Body of pancreas (tissue), 4 donors: ENCODE measurements around the gene ZNF318. TPM values are rescaled to one million over a fixed set of nuclear protein-coding genes. Genes with fewer than 3 reads are reported as not detected.

Experiments used
- ATAC-seq: fragments of 150-250 bp; one replicate; pipeline ENCODE4 v1.9.1; 2016
- DNase-seq, 4 donors: peaks; one replicate each; pipeline ENCODE4 v3.0.0-alpha.2; 2019
- H3K27ac ChIP-seq, 4 donors: fragments of 200-600 bp; sonication (generic); 1 replicate in 3 of 4; 2 replicates in 1 of 4; pipeline versions ENCODE4 v1.5.1 to v1.6.1; 2016 to 2019; ENCODE audit warnings: mild to moderate bottlenecking in 1 of 4, mixed read lengths in 1 of 4, moderate library complexity in 1 of 4
- H3K27me3 ChIP-seq, 2 donors: fragments of 200-600 bp; sonication (generic); one replicate each; pipeline ENCODE4 v1.6.0; 2016; ENCODE audit warnings: mild to moderate bottlenecking in 1 of 2
- H3K36me3 ChIP-seq, 2 donors: fragments of 200-600 bp; sonication (generic); replicated peaks in 1 of 2; 2 replicates each; pipeline ENCODE4 v1.5.1; 2016; ENCODE audit warnings: low read depth in 2 of 2; ENCODE audit not compliant: insufficient read depth in 1 of 2
- H3K4me1 ChIP-seq: fragments of 200-600 bp; sonication (generic); one replicate; pipeline ENCODE4 v1.6.0; 2016
- H3K4me3 ChIP-seq, 2 donors: fragments of 200-600 bp; sonication (generic); 1 replicate in 1 of 2; 2 replicates in 1 of 2; pipeline ENCODE4 v1.5.1; 2016 to 2019
- H3K9me3 ChIP-seq, 3 donors: fragments of 200-600 bp; sonication (generic); 1 replicate in 2 of 3; 2 replicates in 1 of 3; pipeline ENCODE4 v1.5.1; 2016
- POLR2A ChIP-seq, 3 donors: fragments of 450-650 bp; IDR thresholded peaks; one replicate each; pipeline ENCODE4 v1.6.1; 2016; ENCODE audit warnings: antibody characterized with exemption in 3 of 3, mild to moderate bottlenecking in 2 of 3
- WGBS, 2 donors: methylation state at CpG; one replicate each; pipeline ENCODE4 v1.1.5; 2017; 5-methylcytosine and 5-hydroxymethylcytosine counted together
- intact Hi-C: fragments of 100-400 bp; cut with DNase I; formaldehyde crosslinking; loops from one replicate; pipeline ENCODE4 v1.15.1; 2023
- total RNA-seq, 2 donors: library from RNA; depleted of rRNA; stranded (reverse); fragments of >200 nt; gene quantifications; one replicate each; pipeline ENCODE4 v1.1.0, GENCODE V29; 2016
- TF ChIP-seq, protein P1 (sequence below), 7 experiments: fragments of 450-650 bp in 4 of 7; fragments of 200-600 bp in 3 of 7; sonication (generic) in 3 of 7; IDR thresholded peaks; one replicate each; pipeline ENCODE4 v1.5.1; 2016 to 2019; ENCODE audit warnings: antibody characterized with exemption in 7 of 7

The ZNF318 gene
- total RNA-seq, 2 donors from 2014 or later = 14.0 to 14.5 TPM

GRCh38 chr6:43313813-43314212 is 55.6 kb downstream of the ZNF318 start:
- Histone ChIP-seq H3K4me1 (peaks cover 5% of the 10 kb centered on the region), H3K36me3 (no peaks in the 10 kb centered on the region), H3K27ac (no peak overlapping the region), H3K4me3 (no peak overlapping the region), H3K27me3 (no peaks in the 10 kb centered on the region), H3K9me3 (no peaks in the 10 kb centered on the region)
- TF ChIP-seq, protein P1, sequence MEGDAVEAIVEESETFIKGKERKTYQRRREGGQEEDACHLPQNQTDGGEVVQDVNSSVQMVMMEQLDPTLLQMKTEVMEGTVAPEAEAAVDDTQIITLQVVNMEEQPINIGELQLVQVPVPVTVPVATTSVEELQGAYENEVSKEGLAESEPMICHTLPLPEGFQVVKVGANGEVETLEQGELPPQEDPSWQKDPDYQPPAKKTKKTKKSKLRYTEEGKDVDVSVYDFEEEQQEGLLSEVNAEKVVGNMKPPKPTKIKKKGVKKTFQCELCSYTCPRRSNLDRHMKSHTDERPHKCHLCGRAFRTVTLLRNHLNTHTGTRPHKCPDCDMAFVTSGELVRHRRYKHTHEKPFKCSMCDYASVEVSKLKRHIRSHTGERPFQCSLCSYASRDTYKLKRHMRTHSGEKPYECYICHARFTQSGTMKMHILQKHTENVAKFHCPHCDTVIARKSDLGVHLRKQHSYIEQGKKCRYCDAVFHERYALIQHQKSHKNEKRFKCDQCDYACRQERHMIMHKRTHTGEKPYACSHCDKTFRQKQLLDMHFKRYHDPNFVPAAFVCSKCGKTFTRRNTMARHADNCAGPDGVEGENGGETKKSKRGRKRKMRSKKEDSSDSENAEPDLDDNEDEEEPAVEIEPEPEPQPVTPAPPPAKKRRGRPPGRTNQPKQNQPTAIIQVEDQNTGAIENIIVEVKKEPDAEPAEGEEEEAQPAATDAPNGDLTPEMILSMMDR (IDR thresholded peaks at IDR 0.05) = no peak
- no peak for TF ChIP-seq POLR2A (IDR thresholded peaks at IDR 0.05)
- WGBS, 2 donors = 93 to 100% methylated on average over 1 of the region's 1 CpG
- ATAC-seq (no peak), DNase-seq (no peak)
- intact Hi-C loops = no loop called here

- DNase-seq = no peak
These were observed 57.8 kb downstream of the ZNF318 start for GRCh38 chr6:43311666-43312065.

GRCh38 chr6:43310624-43311023 is 58.8 kb downstream of the ZNF318 start:
- Histone ChIP-seq H3K27me3 (no peaks in the 10 kb centered on the region), H3K36me3 (no peaks in the 10 kb centered on the region), H3K4me3 (no peak overlapping the region), H3K27ac (no peak overlapping the region), H3K4me1 (peaks cover 14% of the 10 kb centered on the region), H3K9me3 (no peaks in the 10 kb centered on the region)
- TF ChIP-seq POLR2A (IDR thresholded peaks at IDR 0.05) = no peak
- TF ChIP-seq, protein P1 (IDR thresholded peaks at IDR 0.05) = no peak
- no peak for DNase-seq
- ATAC-seq = no peak
- intact Hi-C loops = no loop called here

More at GRCh38 chr6:43311666-43312065, 57.8 kb downstream of the ZNF318 start:
- Histone ChIP-seq H3K4me3 (no peak overlapping the region), H3K27me3 (no peaks in the 10 kb centered on the region), H3K9me3 (no peaks in the 10 kb centered on the region), H3K27ac (no peak overlapping the region), H3K36me3 (no peaks in the 10 kb centered on the region), H3K4me1 (peaks cover 14% of the 10 kb centered on the region)
- TF ChIP-seq, protein P1 (IDR thresholded peaks at IDR 0.05) = no peak
- TF ChIP-seq POLR2A (IDR thresholded peaks at IDR 0.05) = no peak
- intact Hi-C loops = no loop called here
- WGBS, 2 donors = 65 to 68% methylated on average over 3 of the region's 3 CpGs
- no peak for ATAC-seq

- WGBS, 2 donors = 97 to 100% methylated on average over 2 of the region's 2 CpGs
- intact Hi-C loops = no loop called here
These were observed 59.3 kb downstream of the ZNF318 start for GRCh38 chr6:43310134-43310533.

DNA sequence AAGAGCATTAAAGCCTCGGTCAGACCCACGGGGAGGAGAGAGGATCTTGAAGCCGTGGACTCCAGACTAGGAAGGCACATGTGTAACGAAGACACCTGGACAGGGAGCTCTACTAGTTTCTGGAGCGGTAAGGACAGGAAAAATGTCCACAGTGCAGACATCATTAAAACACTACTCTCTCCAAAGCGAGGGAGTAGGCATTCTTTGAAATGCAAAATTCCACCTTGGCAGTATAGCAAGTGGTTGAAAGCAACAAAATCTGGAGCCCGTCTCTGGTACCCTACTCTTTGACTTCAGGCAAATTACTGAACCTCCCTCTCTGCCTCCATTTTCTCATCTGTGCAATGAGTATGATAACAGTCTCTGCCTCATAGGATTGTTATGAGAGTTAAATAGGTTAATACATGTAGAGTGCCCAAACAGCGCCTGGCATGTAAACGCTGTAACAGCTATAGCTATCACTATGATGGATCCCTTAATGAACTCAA is 60.4 kb downstream of the ZNF318 start:
- TF ChIP-seq, protein P1 (IDR thresholded peaks at IDR 0.05) = no peak
- TF ChIP-seq POLR2A (IDR thresholded peaks at IDR 0.05) = no peak
- ATAC-seq (peak; percentile 8), DNase-seq (no peak)
- no peaks in the 10 kb centered on the region for H3K9me3 ChIP-seq
- intact Hi-C loops = no loop called here
- no peak overlapping the region for H3K4me3 ChIP-seq
- peak overlapping the region in 1 of 4 donors; percentile 24 for H3K27ac ChIP-seq
- peaks cover 14% of the 10 kb centered on the region for H3K4me1 ChIP-seq
- H3K36me3 ChIP-seq = no peaks in the 10 kb centered on the region
- 34 to 35% methylated on average over 9 of the region's 9 CpGs for WGBS, 2 donors
- H3K27me3 ChIP-seq = no peaks in the 10 kb centered on the region

More at GRCh38 chr6:43310134-43310533, 59.3 kb downstream of the ZNF318 start:
- H3K4me3 ChIP-seq = no peak overlapping the region
- H3K36me3 ChIP-seq = no peaks in the 10 kb centered on the region
- TF ChIP-seq, protein P1 (IDR thresholded peaks at IDR 0.05) = no peak
- no peak for TF ChIP-seq POLR2A (IDR thresholded peaks at IDR 0.05)
- H3K4me1 ChIP-seq = peaks cover 14% of the 10 kb centered on the region
- no peak overlapping the region for H3K27ac ChIP-seq
- H3K27me3 ChIP-seq = no peaks in the 10 kb centered on the region
- DNase-seq = no peak
- ATAC-seq = no peak
- H3K9me3 ChIP-seq = no peaks in the 10 kb centered on the region
